ENCODE data around the gene ST6GALNAC6.

The ST6GALNAC6 gene

DNA sequence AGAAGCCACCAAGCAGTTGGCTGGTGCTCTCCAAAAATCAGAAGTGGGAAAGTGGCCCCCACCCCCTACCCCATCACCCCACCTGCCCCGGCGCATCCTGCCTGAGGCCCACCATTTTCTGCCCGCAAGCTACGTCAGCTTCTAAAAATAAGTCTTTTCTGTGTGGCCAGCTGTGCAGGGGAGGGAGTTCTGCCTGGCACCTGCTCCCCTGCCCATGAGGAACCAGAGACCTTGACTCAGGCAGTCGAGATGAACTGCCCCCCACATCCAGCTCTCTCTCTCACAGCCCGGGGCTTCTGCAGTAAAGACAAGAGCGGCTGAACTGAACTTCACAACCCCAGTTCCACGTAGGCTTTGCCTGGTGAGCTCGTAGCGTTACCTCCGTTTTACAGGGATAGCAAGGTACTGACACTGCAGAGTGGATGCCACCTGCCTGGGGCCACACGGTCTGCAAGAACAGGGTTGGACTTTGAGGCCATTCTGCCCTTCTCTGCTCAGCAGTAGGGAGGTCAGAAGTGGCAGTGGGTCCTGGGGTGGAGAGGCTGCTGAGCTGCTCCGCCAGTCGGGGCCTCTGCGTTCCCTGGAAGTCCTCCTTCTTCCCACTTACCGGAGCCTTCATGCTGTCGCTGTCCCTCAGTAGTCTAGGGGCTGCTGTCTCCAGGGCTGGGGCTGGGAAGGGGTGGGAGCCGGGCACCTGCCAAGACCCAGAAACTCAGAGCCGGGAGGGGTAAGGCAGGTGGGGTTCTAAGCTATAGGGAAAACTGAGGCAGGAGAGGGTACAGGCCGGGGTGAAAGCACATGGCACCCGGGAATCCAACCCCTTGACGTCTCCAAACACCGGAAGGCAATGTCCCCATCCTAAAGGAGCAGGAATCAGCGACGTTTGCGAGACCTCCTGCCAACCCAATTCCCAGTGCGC lies 16.7 kb upstream of the ST6GALNAC6 start:
- peak; percentile 53 for DNase-seq

DNA sequence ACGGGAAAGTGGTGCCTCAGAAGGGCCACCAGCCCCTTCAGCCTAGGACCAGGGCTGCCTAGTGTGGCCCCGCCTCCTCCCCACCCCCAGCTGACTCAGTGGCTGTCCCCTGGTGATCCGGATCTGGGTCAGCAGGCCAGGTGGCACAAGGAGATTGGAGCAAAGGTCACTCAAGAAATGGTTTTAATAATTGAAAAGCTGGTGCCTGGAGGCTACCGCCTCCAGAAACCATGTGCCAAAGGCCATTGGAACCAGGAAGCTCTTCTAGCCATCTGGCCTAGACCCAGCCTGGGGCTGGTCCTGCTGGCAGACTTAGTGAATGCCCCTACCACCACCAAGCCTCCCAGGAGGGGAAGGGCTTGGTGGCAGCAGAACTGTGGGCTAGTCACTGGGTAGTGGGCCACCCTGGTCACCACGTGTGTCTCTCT lies 15.9 kb upstream of the ST6GALNAC6 start:
- no peak for DNase-seq

DNA sequence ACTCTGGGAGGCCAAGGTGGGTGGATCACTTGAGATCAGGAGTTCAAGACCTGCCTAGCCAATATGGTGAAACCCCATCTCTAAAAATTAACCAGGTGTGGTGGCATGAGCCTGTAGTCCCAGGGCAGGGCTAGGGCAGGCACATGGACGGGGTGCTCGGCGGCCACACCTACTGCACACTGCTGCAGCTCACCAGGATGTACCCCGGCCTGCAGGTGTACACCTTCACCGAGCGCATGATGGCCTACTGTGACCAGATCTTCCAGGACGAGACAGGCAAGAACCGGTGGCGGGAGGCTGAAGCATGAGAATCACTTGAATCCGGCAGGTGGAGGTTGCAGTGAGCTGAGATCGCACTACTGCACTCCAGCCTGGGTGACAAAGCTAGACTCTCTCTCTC lies 14.3 kb upstream of the ST6GALNAC6 start:
- no peak for DNase-seq

GRCh38 chr9:127912882-127913281 lies 13.5 kb upstream of the ST6GALNAC6 start:
- DNase-seq, result no peak

DNA sequence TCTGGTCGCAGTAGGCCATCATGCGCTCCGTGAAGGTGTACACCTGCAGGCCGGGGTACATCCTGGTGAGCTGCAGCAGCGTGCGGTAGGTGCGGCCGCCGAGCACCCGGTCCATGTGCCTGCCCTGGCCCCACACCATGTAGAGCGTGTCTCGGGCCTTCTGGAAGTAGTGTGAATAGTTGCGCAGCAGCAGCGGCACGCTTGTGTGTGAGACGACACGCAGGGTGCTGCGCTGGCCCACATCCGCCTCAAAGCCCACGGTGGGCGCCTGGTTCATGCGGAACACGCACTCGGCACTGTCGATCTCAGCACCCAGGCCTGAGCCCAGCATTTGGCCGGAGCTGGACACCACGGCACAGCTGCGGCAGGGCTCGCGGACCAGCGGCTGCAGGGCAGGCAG lies 12.9 kb upstream of the ST6GALNAC6 start:
- DNase-seq, result no peak

GRCh38 chr9:127910613-127911205 lies 11.3 kb upstream of the ST6GALNAC6 start:
- no peak for DNase-seq

GRCh38 chr9:127909839-127910273 lies 10.5 kb upstream of the ST6GALNAC6 start:
- no peak for DNase-seq

GRCh38 chr9:127908660-127908926 lies 9.2 kb upstream of the ST6GALNAC6 start:
- DNase-seq, result no peak

DNA sequence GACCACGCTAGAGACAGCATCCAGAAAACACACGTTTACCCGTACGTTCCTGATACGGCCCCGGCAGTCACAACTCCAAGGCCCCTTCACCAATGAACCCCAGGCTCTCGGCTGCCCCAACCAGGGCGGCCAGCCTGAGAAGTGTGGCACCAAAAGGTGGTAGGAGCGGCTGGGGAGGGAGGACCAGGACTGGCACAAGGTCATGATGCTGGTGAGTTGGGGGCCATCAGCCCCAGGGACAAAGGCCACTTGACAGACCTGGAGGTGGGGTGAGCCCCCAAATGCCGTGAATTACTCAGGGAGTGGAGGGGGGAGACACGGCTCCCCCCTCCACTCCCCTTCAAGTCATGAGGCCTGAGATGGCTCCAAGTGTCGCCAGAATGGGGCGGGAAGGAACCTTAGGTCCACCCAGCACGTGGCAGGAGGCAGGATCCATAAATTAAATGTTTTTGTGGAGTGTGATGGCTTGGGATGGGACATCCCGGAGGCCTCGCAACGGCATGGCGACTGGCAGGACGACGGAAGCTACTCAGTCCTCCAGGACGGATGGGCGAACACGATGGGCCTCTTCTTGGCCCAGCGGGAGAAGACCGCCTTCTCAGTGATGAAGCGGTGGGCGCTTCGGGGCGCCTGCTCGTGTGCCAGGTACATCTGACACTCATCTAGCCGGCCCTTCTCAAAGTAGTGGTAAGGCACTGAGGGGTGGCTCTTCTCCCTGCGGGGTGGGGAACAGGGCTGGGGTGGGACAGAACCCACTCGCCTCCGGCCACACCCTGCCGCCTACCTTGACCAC lies 8.7 kb upstream of the ST6GALNAC6 start:
- no peak for DNase-seq

- DNase-seq, result peak; percentile 69
Observed at GRCh38 chr9:127905788-127906191, 6.4 kb upstream of the ST6GALNAC6 start.

DNA sequence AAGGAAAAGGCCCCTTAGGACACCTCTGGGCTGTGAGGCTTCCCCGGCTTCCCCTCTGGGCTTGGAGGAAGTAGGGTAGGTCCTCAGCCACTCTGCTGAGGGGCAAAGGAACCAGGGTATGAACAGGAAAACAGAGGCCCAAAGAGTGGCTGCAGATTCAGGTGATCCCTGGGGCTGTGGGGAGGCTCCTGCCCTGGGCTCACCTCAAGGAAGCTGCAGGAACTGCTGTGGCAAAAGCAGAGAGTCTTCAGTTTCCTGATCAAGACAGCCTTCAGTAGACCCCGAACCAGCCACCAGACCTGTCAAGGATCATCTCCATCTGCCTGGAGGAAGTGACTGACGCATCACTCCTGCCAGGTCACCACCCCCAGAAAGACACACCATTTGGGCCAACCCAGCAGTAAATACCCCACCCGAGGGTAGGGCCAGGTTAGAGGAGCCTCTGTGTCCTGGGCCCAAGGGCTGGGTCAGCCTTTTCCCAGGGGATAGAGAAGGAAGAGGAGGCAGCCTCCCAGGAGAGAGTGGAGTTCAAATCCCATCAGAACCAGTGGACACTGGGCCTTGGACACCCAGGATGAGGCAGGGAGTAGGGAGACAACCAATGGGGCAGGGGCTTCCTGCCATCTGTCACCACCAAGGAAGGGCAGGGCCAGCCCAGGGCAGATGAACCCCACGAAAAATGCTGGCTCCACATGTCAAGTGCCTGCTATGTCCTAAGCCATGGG lies 5.8 kb upstream of the ST6GALNAC6 start:
- peak; percentile 71 for DNase-seq

DNA sequence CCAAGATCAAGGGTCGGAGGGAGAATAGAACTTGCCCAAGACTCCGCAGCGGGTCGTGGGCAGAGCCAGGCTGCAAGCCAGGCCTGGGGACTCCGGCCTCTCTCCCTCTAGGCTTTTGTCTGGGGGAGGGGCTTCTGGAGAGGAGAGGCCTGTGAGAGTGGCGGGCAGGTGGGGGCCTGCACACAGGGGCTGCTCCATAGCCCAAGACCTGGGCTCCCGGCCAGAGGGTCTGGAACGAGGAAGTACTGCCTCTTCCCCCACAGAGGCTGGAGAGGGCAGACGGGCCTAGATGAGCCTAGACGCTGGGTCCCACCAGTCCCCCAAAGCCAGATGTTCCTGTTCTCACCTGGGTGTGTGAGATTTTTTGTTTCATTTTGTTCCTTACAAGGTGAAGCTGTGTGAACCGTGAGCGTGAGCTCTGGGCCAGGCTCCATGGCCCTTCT lies 5.2 kb upstream of the ST6GALNAC6 start:
- DNase-seq, result no peak

DNA sequence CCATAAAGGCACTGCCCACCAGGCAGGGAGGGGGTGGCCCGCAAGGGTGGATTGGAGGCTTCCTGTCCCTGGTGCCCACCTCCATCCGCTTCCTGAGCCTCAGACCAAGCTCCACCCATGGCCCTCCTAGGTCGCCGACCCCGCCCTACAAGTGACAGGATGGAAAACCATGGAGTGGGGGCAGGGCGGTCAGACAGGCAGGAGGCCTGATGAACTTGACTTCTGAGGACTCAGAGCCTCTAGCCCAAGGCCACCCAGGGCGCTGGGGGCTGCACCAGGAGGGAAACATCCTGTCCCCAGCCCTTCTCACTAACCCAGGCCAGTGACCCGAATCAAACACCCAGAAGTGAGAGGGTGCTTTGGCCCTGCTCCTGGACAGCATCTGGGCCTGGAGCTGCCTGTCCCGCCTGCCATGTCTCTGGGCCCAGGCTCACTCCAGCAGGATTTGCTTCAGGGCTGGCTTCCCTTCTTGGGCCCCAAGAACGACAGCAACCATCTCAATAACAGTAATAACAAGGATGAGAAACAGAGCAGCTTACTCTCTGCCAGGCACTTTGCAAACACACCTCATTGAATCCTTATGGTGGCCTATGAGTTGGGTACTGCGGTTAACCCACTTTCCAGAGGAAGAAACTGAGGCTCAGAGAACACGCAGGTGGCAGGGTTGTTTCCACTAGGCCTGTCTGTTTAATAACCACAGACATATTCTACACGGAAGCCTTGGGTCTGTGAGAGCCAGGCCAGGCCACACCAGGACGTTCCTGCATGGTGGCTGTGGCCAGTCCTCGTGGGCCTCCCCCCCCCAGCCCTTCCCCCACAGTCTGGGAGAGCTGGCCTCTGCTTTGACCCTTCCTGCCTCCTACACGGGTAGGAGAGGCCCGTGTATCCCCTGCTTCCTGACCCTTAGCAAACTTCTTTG lies 4.4 kb upstream of the ST6GALNAC6 start:
- DNase-seq, result peak; percentile 94

- DNase-seq, result peak; percentile 46
Observed at GRCh38 chr9:127898433-127899127, 823 bp downstream of the ST6GALNAC6 start.

DNA sequence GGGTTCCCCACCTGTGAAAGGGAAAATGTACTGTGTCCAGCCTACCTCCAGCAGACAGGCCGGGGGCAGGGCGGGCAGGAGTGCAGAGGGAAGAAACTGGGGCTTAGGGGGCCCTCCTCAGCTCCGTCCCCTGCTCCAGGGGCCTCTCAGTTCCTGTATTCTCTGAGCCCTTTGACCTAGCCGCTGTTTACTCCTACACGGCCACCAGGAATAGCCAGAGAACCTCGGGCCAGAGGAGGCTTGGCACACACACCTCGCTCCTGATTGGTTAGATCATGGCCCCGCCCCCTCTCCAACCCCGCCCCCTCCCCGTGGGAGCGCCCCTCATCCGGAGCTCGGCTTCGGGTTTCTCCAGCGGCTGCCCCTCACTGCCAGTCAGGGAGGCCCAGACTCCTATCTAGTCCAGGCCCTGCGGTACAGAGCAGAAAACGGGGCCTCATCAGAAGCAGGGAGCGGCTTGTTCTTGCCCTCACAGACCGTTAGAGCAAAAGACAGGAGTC lies 2.2 kb downstream of the ST6GALNAC6 start:
- peak; percentile 67 for DNase-seq

DNA sequence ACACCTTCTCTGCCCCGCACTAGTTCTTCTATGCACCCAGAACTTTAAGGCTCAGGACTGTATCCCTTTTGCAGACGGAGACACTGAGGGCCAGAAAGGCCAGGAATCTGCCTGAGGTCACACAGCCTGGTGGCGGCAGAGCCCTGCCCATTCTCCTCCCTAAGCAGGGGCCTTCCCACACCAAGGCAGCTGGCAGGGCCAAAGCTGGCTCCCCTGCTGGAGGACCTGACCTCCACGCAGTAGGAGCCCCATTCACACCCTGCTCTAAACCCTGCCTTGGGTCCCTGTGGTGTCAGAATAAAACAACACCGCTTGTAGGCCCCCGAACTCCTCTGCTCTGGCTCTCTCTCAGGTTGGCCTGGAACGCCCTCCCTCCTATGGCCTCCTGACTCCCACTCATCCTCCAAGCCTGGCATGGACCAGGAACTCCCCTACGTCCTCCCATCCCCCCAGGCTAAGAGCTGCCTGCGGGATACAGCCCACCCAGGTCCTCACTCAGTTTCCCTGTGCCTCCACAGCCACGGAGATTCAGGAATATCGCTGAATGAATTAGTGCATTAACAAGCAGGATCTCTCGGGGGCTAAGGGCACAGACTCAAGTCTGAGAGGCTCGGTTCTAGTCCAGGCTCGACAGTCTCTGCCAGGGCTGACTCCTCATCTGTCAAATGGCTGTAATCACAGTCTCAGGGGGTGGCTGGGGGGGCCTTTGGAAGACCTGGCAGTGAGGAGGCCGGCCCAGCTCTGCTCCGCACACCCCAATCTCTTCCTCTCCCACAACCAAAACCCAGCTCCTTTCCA lies 2.8 kb downstream of the ST6GALNAC6 start:
- no peak for DNase-seq

DNA sequence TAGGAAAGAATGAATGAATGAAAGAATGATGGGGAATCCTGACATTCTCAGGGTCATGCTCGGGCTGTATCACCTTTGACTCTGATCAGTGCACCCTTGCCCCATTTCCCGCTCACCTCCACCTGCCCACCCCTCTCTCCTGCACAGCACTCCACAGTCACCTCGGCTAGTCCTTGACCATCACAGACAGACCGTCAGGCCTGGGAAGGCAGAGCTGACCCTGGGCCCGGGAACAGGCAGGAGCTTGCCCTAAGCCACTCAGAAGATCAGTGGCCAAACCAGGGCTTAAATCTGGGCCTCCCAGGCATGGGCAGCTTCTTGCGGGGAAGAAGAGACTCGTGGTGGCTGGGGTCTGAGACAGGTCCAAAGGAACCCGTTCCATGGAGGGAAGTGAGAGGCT lies 3.6 kb downstream of the ST6GALNAC6 start:
- DNase-seq, result no peak

DNA sequence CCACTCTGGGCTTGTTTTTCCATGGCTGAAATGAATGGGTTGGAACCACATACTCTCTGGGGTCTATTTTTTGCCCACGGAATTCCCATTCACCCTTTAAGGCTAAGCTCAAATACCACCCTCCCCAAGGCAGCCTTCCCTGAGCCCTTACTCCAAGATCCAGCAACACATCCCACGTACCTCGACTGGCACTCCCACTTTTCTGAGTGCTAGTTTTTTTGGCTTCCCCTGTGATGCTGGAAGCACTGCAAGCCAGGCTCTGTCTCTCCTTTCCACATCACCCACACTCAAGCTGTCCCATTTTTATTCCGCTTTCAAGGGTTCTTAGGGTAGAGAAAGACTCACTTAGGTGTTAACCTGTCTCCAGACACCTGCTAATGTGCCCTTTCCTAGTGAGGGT lies 6.0 kb downstream of the ST6GALNAC6 start:
- no peak for DNase-seq

GRCh38 chr9:127892831-127893230 lies 6.6 kb downstream of the ST6GALNAC6 start:
- no peak for DNase-seq

DNA sequence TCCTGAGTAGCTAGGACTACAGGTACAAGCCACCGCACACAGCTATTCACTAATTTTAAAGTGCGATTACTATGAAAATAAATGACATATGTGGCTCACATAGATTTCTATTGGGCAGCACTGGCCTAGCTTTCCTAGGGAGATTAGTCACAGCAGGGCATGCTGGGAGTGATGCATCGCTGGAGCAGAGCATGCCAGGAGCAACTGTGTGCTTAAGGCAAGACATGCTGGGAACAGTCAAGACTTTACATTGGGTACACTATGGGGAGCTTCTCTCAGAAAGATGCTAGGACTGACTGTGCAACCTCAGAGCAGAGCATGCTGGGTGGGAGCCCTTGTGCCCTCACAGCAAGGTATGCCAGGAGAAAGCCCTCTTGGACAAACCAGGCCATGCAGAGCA lies 9.3 kb downstream of the ST6GALNAC6 start:
- no peak for DNase-seq

All from stimulated activated CD8-positive, alpha-beta memory T cell treated with anti-CD3 and anti-CD28 coated beads, Interleukin-4, amount 100 ng/mL, for 48 hours (primary cell).